NCI-H510A treated with DMSO at 0.1 percent for 48 hours (cell line): ENCODE results near the gene ASB10.

Experiments used
- DNase-seq: peaks from one replicate; lab custom pipeline; 2025; lab: John Stamatoyannopoulos, UW

ASB10 gene

DNA sequence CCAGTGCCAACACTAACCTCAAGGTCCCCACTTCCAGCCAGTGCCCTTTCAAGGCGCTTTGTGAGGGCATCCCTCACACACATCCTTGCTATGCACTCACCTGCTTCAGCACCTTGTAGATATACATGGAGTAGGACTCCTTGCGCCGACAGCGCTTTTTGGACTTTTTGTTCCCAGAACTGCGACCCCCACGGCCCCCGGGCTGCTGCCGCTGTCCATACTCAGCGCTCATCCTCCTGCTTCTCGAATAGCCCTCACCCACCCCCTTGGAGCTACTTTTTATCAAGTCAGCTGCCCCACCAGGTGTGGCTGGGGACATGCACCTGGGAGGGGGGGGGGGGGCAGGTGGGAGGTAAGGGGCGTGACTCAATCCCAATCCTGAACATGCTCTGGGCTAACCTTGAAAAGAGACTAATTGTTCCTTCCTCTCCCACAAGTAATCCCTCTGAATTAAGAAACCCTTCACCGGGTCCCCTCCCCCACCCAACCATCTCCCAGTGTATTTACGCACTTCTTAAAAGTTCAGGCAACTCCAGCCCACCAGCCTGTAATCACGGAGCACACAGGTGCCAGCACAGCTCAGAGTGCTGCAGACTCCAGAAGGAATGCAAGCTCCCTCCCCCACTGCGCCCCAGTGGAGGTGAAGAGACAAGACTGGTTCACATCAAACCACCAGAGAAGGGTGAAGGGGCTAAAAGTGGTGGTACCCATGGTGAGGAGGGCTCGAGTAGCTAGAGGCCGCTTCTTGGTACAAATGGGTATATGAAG is 23.2 kb upstream of the ASB10 start, which contains the start of gene H2BK1:
Gene H2BK1, minus strand, starts transcription at position 402 of the 768 bp plus-strand sequence. Its CDS starts 170 bp downstream, at position 232.
- DNase-seq: no peak

DNA sequence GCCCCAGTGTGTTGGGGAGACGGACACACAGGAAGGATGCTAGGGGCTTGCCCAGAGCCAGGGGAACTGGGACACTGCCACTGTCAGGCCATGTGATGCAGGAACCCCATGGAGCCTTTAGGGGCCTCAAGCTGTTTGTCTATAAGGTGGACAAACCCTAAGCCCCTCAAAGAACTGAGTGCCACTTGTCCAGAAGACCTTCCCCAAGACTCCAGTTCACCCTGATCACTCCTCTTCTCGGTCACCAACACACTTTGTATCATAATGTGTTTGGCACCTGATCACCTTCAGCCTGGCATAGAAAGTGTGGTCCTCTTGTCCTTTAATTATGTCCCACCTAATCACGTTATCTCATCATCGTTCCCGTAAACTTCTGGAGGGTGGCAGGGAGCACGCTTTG is 22.5 kb upstream of the ASB10 start:
- no peak for DNase-seq

DNA sequence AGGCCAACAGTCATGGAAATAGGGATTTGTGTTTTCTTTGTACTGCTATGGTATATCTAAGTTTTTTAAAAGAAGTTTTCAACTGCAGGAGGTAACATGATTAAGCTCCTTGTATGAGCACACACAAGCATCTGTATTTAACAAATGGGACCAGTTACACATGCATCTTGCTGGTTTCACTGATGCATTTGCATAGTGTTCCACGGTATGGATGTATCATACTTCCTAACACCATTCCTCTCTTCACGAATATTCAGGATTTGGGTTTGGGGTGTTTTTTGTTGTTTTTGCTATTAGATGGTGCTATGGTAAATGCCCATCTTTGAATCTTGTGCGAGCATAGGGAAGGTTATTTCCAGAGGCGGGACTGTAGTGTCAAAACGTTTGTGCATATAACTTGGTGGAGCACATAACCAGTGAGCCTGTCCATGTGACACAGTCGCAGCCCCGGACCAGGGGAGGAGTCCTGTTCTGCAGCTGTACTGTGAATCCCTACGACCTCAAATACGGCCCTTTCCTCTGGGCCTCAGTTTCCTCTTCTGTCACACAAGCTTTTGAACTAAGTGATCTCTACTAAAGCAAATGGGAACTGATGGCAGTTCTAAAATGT is 21.3 kb upstream of the ASB10 start:
- no peak for DNase-seq

DNA sequence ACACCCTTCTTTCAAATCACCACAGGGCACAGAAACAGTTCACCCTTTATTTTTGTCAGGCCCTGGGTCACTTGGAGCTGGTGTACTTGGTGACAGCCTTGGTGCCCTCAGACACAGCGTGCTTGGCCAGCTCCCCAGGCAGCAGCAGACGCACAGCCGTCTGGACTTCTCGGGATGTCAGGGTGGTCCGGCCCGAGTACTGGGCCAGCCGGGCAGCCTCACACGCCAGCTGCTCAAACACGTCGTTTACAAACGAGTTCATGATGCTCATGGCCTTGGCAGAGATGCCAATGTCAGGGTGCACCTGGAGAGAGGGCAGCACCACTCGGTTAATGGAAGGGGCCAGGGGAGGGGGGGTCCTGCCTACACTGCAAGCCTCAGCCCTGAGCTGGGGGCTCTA is 20.8 kb upstream of the ASB10 start:
- DNase-seq: no peak

DNA sequence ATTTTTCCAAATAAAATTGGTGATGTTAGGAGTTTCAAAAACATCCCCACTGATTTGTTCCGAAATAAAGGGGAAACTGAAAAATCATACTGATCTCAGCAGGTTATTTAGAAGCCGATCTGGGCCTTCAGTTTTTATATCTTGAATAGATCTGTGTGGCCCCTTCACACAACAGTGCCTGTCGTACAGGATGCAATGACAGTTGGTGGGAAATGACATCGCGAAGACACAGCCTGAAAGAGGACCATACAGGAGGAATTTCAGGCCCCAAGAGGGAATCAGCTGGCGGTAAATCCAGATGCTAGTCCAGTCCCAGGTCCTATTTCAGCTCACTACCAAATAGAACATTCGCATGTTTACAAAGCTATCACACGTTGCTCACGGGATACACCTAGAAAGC is 20.3 kb upstream of the ASB10 start:
- DNase-seq: no peak

DNA sequence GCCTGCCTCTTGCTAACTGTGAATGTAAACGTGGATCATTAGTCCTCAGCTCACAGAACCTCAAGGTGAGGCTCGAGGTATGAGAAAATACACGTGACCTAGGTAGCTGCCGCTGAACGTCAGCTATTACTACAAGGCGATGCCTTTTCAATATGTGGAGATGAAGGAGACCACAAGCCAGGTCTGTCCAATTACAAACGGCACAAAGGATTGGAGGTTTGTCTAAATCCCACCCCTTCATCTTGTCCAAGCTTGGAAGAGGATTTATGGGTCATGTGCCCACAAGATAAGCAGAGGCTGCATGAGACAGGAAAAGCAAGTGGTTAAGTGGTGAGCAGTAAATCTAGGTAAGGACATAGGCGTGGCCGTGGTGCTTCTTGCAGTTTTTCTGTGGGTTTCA is 19.9 kb upstream of the ASB10 start:
- DNase-seq: no peak

DNA sequence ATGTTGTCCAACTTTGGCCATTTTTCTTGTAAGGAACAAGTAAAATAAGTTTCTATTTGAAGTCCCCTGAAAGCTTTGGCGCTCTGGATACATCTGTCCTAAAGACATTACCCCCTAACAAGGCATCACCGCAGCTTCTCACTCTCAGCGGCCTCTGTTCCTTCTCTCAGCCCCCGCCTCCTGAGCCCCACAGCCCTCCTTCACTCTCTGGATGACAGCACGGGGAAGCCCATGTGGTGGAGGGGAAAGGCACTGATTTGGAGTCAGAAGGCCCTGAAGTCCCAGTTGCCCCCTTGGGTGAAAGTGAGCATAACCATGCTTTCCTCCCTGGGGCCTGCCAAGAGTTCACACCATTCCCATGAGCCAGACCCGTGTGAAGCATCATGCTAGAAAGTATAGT is 18.7 kb upstream of the ASB10 start:
- DNase-seq: no peak

DNA sequence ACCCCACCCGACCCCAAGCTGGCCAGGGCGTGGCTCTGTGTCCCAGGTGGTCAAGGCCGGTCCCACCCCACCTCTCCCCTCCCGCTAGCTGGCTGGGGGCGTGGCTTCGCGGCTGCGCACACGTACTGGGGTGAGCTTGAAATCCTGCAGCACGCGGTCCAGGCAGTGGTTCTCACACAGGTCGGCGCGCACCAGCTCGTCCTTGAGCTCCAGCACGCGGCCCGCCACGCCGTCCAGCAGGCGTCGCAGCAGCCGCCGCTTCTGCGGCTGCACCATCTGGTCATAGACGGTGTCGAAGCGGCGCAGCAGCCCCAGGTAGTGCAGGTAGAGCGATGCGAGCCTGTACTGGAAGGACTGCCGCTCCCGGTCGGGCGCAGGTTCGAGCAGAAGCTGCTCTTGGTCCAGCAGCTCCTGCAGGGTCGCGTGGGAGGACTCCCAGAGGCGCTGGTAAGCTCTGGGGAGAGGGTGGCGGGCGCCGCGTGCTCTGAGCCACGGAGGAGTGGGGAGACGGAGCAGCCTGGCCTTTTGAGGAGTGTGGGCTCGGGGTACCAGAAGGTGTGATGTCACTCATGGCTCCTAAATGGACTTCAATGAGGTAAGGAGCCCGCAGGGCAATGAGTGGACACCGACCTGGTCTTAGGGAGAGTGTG is 17.5 kb upstream of the ASB10 start:
- no peak for DNase-seq

DNA sequence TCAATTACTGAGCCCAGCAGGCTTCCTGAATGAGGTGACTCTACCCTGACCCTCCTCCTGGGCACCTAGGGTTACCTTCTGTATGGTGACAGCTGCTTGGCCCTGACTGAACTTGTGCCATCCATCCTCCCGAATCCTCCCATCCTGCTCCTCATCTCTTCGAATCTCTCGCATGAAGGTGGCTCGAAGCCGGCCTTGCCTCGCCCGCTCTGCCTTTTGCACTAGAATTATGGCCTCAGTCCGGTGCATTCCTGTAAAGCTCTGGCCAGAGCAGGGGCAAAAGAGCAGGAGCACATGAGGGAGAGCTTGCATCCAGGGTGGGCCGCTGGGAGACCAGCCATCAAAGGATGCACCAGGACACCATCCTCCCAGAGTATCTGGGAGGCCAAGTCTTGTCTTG is 15.8 kb upstream of the ASB10 start:
- no peak for DNase-seq

DNA sequence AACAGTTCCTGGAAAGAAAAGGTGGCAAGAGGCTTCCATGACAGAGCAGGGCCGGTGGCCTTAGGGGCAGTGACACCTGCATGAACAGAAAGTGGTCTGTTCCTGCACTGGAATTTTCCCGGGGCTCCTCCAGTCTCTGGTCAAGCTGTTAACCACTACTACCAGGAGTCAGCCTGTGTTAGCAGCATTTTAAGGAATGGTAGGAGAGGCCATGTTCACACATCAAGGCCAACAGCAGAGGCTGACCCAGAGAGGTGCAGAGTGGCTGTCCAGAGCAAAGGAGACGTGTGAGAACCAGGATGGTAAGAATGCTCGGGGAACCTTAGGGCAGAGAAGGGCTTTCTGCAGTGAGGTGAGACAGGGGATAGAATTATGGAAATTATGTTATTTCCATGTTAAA is 14.7 kb upstream of the ASB10 start:
- no peak for DNase-seq

DNA sequence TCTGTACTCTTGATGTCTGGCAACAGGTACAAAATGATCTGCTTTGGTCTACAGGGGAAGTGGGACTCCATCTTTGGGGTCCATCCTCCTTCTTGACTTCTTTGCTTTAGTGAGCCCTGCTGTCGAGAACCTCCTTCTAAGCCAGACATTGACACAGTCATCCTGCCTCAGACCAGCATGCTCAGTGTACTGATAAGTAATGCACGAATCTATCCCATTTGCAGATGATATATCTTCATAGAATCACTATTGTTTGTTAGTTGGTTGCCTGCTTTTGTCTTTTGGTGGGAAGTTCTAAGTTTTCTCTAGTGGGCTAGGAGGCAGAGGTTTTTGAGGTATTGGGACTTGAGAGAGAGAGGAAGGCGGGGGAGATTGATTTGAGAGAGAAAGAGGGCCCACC is 14.3 kb upstream of the ASB10 start:
- DNase-seq: no peak

DNA sequence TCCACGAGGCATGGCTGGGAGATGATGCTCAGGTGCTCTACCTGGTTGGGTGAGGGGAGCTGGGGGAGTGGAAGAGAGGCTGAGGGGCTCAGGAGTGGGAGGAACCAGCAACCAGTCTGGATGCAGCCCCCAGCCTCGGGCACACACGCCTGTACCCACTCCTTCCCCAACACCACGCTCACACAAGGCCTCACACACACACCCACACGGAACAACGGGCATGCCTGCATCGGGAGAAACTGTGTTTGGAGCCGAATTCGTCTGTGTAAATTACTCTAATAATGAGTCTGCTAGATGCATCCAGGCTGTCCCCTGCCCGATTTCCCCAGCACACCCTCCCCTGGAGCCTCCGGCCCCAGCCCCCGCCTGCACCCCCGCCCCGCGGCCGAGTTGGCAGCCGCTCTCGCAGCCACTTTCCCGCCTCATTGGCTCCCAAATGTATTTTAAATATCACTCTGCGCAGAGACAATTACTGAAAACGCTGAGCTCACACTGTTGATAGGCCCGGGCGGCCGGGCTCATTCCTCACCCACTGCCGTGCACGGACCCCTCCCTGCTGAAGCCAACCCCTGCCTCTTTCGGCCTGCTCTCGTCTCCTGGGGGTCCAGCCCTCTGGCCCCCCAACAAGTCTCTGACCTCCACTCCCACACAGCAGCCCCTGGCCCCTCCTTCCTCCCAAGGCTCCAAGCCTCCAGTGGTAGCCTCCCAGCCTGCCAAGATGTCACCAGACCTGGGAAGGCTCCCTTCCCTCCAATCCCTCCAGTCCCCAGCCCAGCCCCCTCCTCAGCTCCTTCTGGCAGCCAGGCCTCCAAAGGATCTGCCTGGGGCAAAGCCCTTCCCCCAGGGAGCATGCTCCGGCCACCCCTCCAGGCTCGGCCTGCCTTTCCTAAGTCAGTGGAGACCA is 12.1 kb upstream of the ASB10 start:
- DNase-seq: no peak

DNA sequence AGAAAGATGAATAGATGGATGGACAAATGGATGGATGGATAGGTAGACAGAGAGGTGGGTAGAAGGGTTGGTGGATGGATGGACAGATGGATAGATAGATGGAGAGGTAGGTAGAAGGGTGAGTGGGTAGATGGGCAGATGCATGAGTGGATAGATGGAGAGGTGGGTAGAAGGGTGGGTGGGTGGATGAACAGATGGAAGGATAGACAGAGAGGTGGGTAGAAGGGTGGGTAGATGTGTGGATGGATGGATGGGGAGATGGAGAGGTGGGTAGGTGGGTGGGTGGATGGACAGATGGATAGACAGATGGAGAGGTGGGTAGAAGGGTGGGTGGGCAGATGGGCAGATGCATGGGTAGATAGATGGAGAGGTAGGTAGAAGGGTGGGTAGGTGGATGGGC is 10.9 kb upstream of the ASB10 start:
- DNase-seq: no peak

DNA sequence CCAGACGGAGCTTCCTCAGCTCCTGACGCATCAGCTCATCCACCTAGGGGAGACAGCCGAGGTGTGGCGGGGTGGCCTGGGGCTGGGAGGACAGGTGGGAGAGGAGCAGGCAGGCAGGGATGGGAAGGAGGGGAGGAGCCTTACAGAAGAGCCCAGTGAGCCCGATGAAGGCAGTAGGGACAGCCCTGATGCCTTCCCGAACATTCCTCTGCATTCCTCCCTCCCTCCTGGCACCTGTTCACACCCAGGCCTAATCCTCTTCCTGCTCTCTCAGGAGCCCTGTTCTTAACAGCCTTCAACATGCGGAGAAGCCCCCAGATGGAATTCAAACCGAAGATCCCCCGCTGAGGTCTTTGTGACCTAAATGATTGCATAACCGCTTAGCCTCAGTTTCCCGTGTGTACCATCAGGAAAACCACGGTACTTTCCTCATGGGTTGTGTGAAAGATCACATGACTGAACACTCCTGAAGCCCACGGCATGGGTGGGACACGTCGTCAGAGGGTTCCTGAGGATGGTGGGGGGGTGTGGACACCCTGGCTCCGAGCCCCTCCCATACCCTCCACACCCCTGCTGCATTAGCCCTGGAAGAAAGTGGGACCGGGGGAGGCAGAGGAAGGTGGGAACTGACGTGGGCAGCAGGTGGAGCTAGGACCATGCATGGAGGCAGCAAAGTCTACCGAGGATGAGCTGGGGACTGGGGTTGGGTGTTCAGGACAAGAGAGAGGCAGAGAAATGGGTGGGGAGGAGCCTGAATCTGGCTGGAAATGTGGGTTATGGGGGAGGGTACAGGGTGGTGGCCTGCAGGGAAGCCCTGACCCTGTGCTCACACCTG is 8.8 kb upstream of the ASB10 start:
- DNase-seq: no peak

DNA sequence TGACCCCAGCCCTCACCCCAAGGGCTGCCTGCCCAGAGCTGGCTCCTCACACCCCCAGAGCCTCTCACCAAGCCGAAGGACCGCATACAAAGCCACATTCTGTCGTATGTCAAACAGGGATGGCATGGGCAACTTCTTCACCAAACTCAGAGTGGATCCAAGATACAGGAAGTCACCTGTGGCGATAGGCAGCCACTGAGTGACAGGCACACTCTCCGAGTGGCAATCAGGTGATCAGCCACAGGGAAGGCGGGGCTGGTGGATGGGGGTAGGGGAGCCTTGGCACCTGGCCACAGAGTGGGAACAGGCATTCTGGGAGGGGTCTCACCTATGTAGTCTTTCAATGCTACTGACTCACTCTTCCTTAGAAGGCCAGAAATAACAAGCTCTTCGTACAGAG is 7.1 kb upstream of the ASB10 start:
- no peak for DNase-seq

DNA sequence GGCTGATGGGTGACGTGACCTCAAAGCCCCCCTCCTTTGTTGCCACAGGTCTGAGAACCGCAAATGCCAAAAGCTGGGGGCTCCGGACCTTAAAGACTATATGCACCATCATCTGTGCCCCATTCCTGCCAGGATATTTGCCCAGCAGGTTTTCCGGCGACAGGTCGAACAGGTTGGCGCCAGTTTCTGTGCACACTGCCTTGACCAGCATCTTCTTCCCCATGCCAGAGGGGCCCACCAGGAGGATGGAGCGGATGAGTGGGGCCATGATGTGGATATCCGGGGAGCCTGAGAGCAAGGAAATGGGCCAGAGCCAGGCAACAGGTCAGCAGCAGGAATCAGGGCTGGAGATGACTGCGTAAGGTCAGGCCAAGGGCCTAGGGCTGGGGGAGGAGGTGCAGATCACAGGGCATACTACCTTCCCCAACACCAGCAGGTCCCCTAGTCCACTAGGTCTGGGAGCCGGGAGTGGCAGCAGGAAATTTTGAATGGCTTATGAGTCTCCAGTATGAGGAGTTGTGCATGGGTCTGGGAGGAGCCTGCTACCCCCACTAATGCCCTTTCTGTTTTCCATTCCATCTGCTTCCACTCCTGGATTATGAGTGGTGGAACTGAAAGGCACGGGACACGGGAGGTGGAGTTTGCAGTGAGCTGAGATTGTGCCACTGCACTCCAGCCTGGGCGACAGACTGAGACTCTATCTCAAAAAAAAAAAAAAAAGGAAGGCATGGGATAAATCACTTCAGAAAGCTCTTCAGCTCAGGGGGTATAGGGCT is 6.3 kb upstream of the ASB10 start:
- DNase-seq: no peak

DNA sequence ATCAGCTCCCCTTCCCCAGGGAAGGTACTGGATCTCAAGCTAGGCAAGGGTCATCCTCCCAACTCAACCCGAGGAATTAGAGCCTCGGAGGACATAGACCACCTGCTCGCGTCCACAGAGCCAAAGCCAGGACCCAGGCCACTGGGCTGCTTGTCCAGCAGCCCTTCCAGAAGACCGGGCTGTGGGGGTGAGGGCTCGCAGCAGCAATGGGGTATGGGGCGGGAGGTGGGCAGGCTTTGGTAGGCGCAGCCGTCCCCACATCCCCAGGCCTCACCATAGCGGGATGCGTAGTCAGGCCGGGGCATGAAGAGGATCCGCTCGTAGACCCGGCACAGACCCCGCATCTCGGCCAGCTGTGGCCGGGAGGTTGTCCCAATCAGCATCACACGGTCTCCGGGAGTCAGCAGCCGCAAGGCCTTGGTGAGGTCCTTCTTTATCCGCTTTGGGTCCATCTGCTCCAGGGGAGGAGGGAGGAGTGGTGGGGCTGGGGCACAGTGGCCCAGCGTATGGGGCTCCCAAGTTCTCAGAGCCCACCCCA is 5.0 kb upstream of the ASB10 start:
- DNase-seq: no peak

DNA sequence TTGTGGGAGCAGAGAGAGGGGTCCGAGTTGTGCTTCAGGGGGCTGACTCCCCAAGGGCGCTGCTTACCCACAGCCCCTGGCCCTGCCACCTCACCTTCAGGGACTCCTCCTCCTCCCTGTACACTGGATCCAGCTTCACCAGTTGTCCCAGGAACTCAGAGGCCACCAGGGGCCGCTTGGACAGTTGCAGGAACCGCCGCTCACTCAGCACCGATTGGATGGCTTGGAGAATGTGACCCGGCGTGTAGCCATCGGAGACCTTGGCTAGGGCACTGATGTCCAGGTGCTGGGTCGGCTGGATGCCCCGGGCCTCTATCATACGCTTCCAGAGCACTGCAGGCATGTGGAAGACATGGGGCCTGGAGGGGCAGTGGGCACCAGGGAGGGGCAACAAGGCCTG is 4.5 kb upstream of the ASB10 start:
- DNase-seq: no peak

DNA sequence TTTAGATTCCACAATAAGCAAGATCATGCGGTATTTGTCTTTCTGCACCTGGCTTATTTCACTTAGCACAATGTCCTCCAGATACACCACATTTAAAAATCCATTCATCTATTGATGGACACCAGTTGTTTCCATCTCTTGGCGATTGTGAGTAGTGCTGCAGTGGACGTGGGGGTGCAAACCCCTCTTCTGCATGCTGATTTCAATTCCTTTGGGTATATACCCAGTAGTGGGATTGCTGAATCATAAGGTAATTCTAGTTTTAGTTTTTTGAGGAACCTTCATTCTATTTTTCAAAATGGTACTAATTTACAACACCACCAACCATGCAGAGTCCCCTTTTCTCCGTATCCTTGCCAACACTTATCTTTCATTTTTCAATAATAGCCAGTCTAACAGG is 2.0 kb upstream of the ASB10 start:
- DNase-seq: no peak

DNA sequence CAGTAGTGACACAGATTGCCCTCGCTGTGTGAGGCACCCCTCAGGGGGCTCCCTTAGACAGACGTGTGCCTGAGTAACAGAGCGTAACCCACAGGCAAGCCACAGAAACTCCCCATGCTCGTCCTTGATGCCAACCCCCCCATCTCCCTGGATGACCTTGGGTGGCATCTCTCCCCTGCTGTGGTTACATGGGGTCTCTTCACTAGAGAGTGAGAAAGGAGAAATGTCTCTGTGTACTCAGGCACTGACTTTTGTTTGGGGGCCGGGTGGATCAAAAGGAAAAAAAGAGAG is 1.1 kb upstream of the ASB10 start:
- DNase-seq: no peak
